ENCODE results near the gene EGR2. TPM values are rescaled to one million over a fixed set of nuclear protein-coding genes. Genes with fewer than 3 reads are reported as not detected.

The EGR2 gene
- total RNA-seq, 1 experiment from 2014 or later = 0.41 TPM

- H3K27me3 ChIP-seq (ENCODE audit: low read length) = peaks cover 6% of the 10 kb centered on the region; the same call in 1 of the 2 replicates
- peaks cover 5% of the 10 kb centered on the region; the same call in 1 of the 2 replicates for H3K9me3 ChIP-seq (ENCODE audit: low read length)
- H3K79me2 ChIP-seq (ENCODE audit: low read length) = no peaks in the 10 kb centered on the region
- no peak overlapping the region for H3K27ac ChIP-seq (ENCODE audit: low read length)
- H3K9me2 ChIP-seq (replicated peaks; ENCODE audit: insufficient read depth, low read length) = no peaks in the 10 kb centered on the region
- H2AFZ ChIP-seq (ENCODE audit: low read length) = no peak overlapping the region
- no peak overlapping the region for H3K4me3 ChIP-seq (ENCODE audit: low read length)
- H4K20me1 ChIP-seq (ENCODE audit: insufficient read depth, low read depth, low read length) = no peaks in the 10 kb centered on the region
- H3K9ac ChIP-seq (ENCODE audit: low read length) = no peak overlapping the region
- no peak overlapping the region for H3K4me2 ChIP-seq (ENCODE audit: low read depth, low read length, poor library complexity, severe bottlenecking)
- H3K36me3 ChIP-seq (ENCODE audit: insufficient read depth, low read length) = no peaks in the 10 kb centered on the region
- peak; percentile 81 for DNase-seq
- H3K4me1 ChIP-seq (ENCODE audit: low read length) = peaks cover 10% of the 10 kb centered on the region
Measured at GRCh38 chr10:62851442-62851841, 35.3 kb upstream of the EGR2 start.

- Histone ChIP-seq H3K4me1 (ENCODE audit: low read length) (peaks cover 10% of the 10 kb centered on the region), H3K9me2 (replicated peaks; ENCODE audit: insufficient read depth, low read length) (no peaks in the 10 kb centered on the region), H3K9me3 (ENCODE audit: low read length) (peaks cover 5% of the 10 kb centered on the region; the same call in 1 of the 2 replicates), H4K20me1 (ENCODE audit: insufficient read depth, low read depth, low read length) (no peaks in the 10 kb centered on the region), H3K27ac (ENCODE audit: low read length) (no peak overlapping the region), H3K4me3 (ENCODE audit: low read length) (no peak overlapping the region), H3K4me2 (ENCODE audit: low read depth, low read length, poor library complexity, severe bottlenecking) (no peak overlapping the region), H3K9ac (ENCODE audit: low read length) (no peak overlapping the region), H3K79me2 (ENCODE audit: low read length) (no peaks in the 10 kb centered on the region), H3K27me3 (ENCODE audit: low read length) (peaks cover 6% of the 10 kb centered on the region; the same call in 1 of the 2 replicates), H2AFZ (ENCODE audit: low read length) (no peak overlapping the region), H3K36me3 (ENCODE audit: insufficient read depth, low read length) (no peaks in the 10 kb centered on the region)
- DNase-seq = no peak
Measured at GRCh38 chr10:62850646-62851045, 34.5 kb upstream of the EGR2 start.

- Histone ChIP-seq H3K4me2 (ENCODE audit: low read depth, low read length, poor library complexity, severe bottlenecking) (no peak overlapping the region), H3K9me3 (ENCODE audit: low read length) (peaks cover 5% of the 10 kb centered on the region; the same call in 1 of the 2 replicates), H4K20me1 (ENCODE audit: insufficient read depth, low read depth, low read length) (no peaks in the 10 kb centered on the region), H3K27ac (ENCODE audit: low read length) (no peak overlapping the region), H3K9ac (ENCODE audit: low read length) (no peak overlapping the region), H3K36me3 (ENCODE audit: insufficient read depth, low read length) (no peaks in the 10 kb centered on the region), H3K4me1 (ENCODE audit: low read length) (no peaks in the 10 kb centered on the region), H3K79me2 (ENCODE audit: low read length) (no peaks in the 10 kb centered on the region), H3K4me3 (ENCODE audit: low read length) (no peak overlapping the region), H3K9me2 (replicated peaks; ENCODE audit: insufficient read depth, low read length) (no peaks in the 10 kb centered on the region), H2AFZ (ENCODE audit: low read length) (no peak overlapping the region), H3K27me3 (ENCODE audit: low read length) (peaks cover 6% of the 10 kb centered on the region; the same call in 1 of the 2 replicates)
- DNase-seq = no peak
Measured at GRCh38 chr10:62847433-62847832, 31.3 kb upstream of the EGR2 start.

GRCh38 chr10:62844280-62845011, 28.3 kb upstream of the EGR2 start:
- H2AFZ ChIP-seq (ENCODE audit: low read length) = peak overlapping the region; percentile 47; the same call in 1 of the 2 replicates
- DNase-seq = no peak
- no peak overlapping the region for H3K4me2 ChIP-seq (ENCODE audit: low read depth, low read length, poor library complexity, severe bottlenecking)
- no peak overlapping the region for H3K4me3 ChIP-seq (ENCODE audit: low read length)
- H4K20me1 ChIP-seq (ENCODE audit: insufficient read depth, low read depth, low read length) = no peaks in the 10 kb centered on the region
- no peaks in the 10 kb centered on the region for H3K4me1 ChIP-seq (ENCODE audit: low read length)
- no peak overlapping the region for H3K27ac ChIP-seq (ENCODE audit: low read length)
- no peak overlapping the region for H3K9ac ChIP-seq (ENCODE audit: low read length)
- H3K27me3 ChIP-seq (ENCODE audit: low read length) = peaks cover 6% of the 10 kb centered on the region; the same call in 1 of the 2 replicates
- peaks cover 5% of the 10 kb centered on the region; the same call in 1 of the 2 replicates for H3K9me3 ChIP-seq (ENCODE audit: low read length)
- H3K36me3 ChIP-seq (ENCODE audit: insufficient read depth, low read length) = no peaks in the 10 kb centered on the region
- no peaks in the 10 kb centered on the region for H3K79me2 ChIP-seq (ENCODE audit: low read length)
- no peaks in the 10 kb centered on the region for H3K9me2 ChIP-seq (replicated peaks; ENCODE audit: insufficient read depth, low read length)

GRCh38 chr10:62843600-62843999, 27.4 kb upstream of the EGR2 start:
- H3K4me2 ChIP-seq (ENCODE audit: low read depth, low read length, poor library complexity, severe bottlenecking) = no peak overlapping the region
- H3K27me3 ChIP-seq (ENCODE audit: low read length) = peaks cover 6% of the 10 kb centered on the region; the same call in 1 of the 2 replicates
- H3K9me2 ChIP-seq (replicated peaks; ENCODE audit: insufficient read depth, low read length) = no peaks in the 10 kb centered on the region
- H3K27ac ChIP-seq (ENCODE audit: low read length) = no peak overlapping the region
- no peaks in the 10 kb centered on the region for H3K4me1 ChIP-seq (ENCODE audit: low read length)
- H2AFZ ChIP-seq (ENCODE audit: low read length) = 0 out of 2 replicates have a peak overlapping the region, but pooled peaks have one; percentile 47
- H3K9ac ChIP-seq (ENCODE audit: low read length) = no peak overlapping the region
- H3K4me3 ChIP-seq (ENCODE audit: low read length) = no peak overlapping the region
- no peaks in the 10 kb centered on the region for H3K79me2 ChIP-seq (ENCODE audit: low read length)
- DNase-seq = peak; percentile 61
- no peaks in the 10 kb centered on the region for H3K36me3 ChIP-seq (ENCODE audit: insufficient read depth, low read length)
- peaks cover 5% of the 10 kb centered on the region; the same call in 1 of the 2 replicates for H3K9me3 ChIP-seq (ENCODE audit: low read length)
- no peaks in the 10 kb centered on the region for H4K20me1 ChIP-seq (ENCODE audit: insufficient read depth, low read depth, low read length)

- Histone ChIP-seq H3K4me3 (ENCODE audit: low read length) (no peak overlapping the region), H3K9me3 (ENCODE audit: low read length) (peaks cover 4% of the 10 kb centered on the region; the same call in 1 of the 2 replicates), H2AFZ (ENCODE audit: low read length) (no peak overlapping the region), H3K9ac (ENCODE audit: low read length) (no peak overlapping the region), H3K4me2 (ENCODE audit: low read depth, low read length, poor library complexity, severe bottlenecking) (no peak overlapping the region), H3K79me2 (ENCODE audit: low read length) (no peaks in the 10 kb centered on the region), H3K27me3 (ENCODE audit: low read length) (peaks cover 5% of the 10 kb centered on the region; the same call in 1 of the 2 replicates), H3K9me2 (replicated peaks; ENCODE audit: insufficient read depth, low read length) (no peaks in the 10 kb centered on the region), H3K27ac (ENCODE audit: low read length) (no peak overlapping the region), H4K20me1 (ENCODE audit: insufficient read depth, low read depth, low read length) (no peaks in the 10 kb centered on the region), H3K36me3 (ENCODE audit: insufficient read depth, low read length) (no peaks in the 10 kb centered on the region), H3K4me1 (ENCODE audit: low read length) (no peaks in the 10 kb centered on the region)
- DNase-seq = no peak
Measured at GRCh38 chr10:62842983-62843382, 26.8 kb upstream of the EGR2 start.

GRCh38 chr10:62839590-62839989, 23.4 kb upstream of the EGR2 start:
- DNase-seq = no peak
- H3K9me2 ChIP-seq (replicated peaks; ENCODE audit: insufficient read depth, low read length) = no peaks in the 10 kb centered on the region
- no peak overlapping the region for H3K27ac ChIP-seq (ENCODE audit: low read length)
- H3K36me3 ChIP-seq (ENCODE audit: insufficient read depth, low read length) = no peaks in the 10 kb centered on the region
- H2AFZ ChIP-seq (ENCODE audit: low read length) = no peak overlapping the region
- no peaks in the 10 kb centered on the region for H3K27me3 ChIP-seq (ENCODE audit: low read length)
- H3K4me2 ChIP-seq (ENCODE audit: low read depth, low read length, poor library complexity, severe bottlenecking) = no peak overlapping the region
- H3K4me3 ChIP-seq (ENCODE audit: low read length) = no peak overlapping the region
- H4K20me1 ChIP-seq (ENCODE audit: insufficient read depth, low read depth, low read length) = no peaks in the 10 kb centered on the region
- no peaks in the 10 kb centered on the region for H3K79me2 ChIP-seq (ENCODE audit: low read length)
- H3K9me3 ChIP-seq (ENCODE audit: low read length) = no peaks in the 10 kb centered on the region
- no peak overlapping the region for H3K9ac ChIP-seq (ENCODE audit: low read length)
- H3K4me1 ChIP-seq (ENCODE audit: low read length) = no peaks in the 10 kb centered on the region

GRCh38 chr10:62831346-62831745, 15.2 kb upstream of the EGR2 start:
- no peaks in the 10 kb centered on the region for H3K4me1 ChIP-seq (ENCODE audit: low read length)
- no peak overlapping the region for H3K4me3 ChIP-seq (ENCODE audit: low read length)
- no peak overlapping the region for H3K27ac ChIP-seq (ENCODE audit: low read length)
- DNase-seq = no peak
- H3K9ac ChIP-seq (ENCODE audit: low read length) = no peak overlapping the region
- H4K20me1 ChIP-seq (ENCODE audit: insufficient read depth, low read depth, low read length) = no peaks in the 10 kb centered on the region
- H3K79me2 ChIP-seq (ENCODE audit: low read length) = no peaks in the 10 kb centered on the region
- H2AFZ ChIP-seq (ENCODE audit: low read length) = no peak overlapping the region
- no peaks in the 10 kb centered on the region for H3K36me3 ChIP-seq (ENCODE audit: insufficient read depth, low read length)
- no peaks in the 10 kb centered on the region for H3K9me3 ChIP-seq (ENCODE audit: low read length)
- no peaks in the 10 kb centered on the region for H3K9me2 ChIP-seq (replicated peaks; ENCODE audit: insufficient read depth, low read length)
- no peaks in the 10 kb centered on the region for H3K27me3 ChIP-seq (ENCODE audit: low read length)
- no peak overlapping the region for H3K4me2 ChIP-seq (ENCODE audit: low read depth, low read length, poor library complexity, severe bottlenecking)
